EH (cell line): ENCODE data around the gene TPTE2.
"Not testable (repeated sequence)": the region's sequence is repeated elsewhere in the genome, so short reads cannot be mapped to it uniquely, and the experiment has no call there.

Experiments
- DNase-seq: peaks from one replicate; pipeline ENCODE4 v3.0.0-alpha.2; 2015; ENCODE audit warnings: low read depth

Gene TPTE2

GRCh38 chr13:19567820-19568534, 6.6 kb upstream of the TPTE2 start:
- DNase-seq = no peak

- no peak for DNase-seq
Measured at GRCh38 chr13:19561585-19561984, 253 bp upstream of the TPTE2 start.

- DNase-seq = not testable (repeated sequence)
Measured at GRCh38 chr13:19560672-19561071, 660 bp downstream of the TPTE2 start.

- DNase-seq = not testable (repeated sequence)
Measured at GRCh38 chr13:19559739-19560138, 1.6 kb downstream of the TPTE2 start.

- DNase-seq = not testable (repeated sequence)
Measured at GRCh38 chr13:19557287-19557686, 4.0 kb downstream of the TPTE2 start.

- DNase-seq = peak; percentile 8
Measured at GRCh38 chr13:19549245-19549644, 12.1 kb downstream of the TPTE2 start.

- not testable (repeated sequence) for DNase-seq
Measured at GRCh38 chr13:19525634-19526033, 35.7 kb downstream of the TPTE2 start.

GRCh38 chr13:19519049-19519448, 42.3 kb downstream of the TPTE2 start:
- DNase-seq = no peak

GRCh38 chr13:19507623-19508022, 53.7 kb downstream of the TPTE2 start:
- not testable (repeated sequence) for DNase-seq

- DNase-seq = not testable (repeated sequence)
Measured at GRCh38 chr13:19460126-19460525, 101.2 kb downstream of the TPTE2 start.

- peak; percentile 0 for DNase-seq
Measured at GRCh38 chr13:19439056-19439686, 122.2 kb downstream of the TPTE2 start.

- DNase-seq = not testable (repeated sequence)
Measured at GRCh38 chr13:19437780-19438179, 123.6 kb downstream of the TPTE2 start.

GRCh38 chr13:19422236-19422635, 139.1 kb downstream of the TPTE2 start:
- DNase-seq = not testable (repeated sequence)

GRCh38 chr13:19412494-19412893, 148.8 kb downstream of the TPTE2 start:
- DNase-seq = not testable (repeated sequence)

- DNase-seq = not testable (repeated sequence)
Measured at GRCh38 chr13:19382746-19383511, 178.4 kb downstream of the TPTE2 start.

GRCh38 chr13:19382111-19382510, 179.2 kb downstream of the TPTE2 start:
- DNase-seq = no peak
